ENCODE data around the gene ATP2A3.

- no peak for TF ChIP-seq CTCF (conservative IDR thresholded peaks at IDR 0.05 in 1 of 2, IDR thresholded peaks at IDR 0.05 in 1 of 2; ENCODE audit: low read depth in 1 of 2, low read length in 2 of 2)
- no peak for TF ChIP-seq EZH2 (IDR thresholded peaks at IDR 0.05; ENCODE audit: low read length, missing control alignments)
Measured at GRCh38 chr17:3900646-3901045, 63.6 kb downstream of the ATP2A3 start.

All from fibroblast of lung (primary cell).